Measurements from ENCODE around the gene CD4. TPM values are rescaled to one million over a fixed set of nuclear protein-coding genes. Genes with fewer than 3 reads are reported as not detected.

CD4 gene
- total RNA-seq, 1 donor from 2014 or later: 0.70 TPM

DNA sequence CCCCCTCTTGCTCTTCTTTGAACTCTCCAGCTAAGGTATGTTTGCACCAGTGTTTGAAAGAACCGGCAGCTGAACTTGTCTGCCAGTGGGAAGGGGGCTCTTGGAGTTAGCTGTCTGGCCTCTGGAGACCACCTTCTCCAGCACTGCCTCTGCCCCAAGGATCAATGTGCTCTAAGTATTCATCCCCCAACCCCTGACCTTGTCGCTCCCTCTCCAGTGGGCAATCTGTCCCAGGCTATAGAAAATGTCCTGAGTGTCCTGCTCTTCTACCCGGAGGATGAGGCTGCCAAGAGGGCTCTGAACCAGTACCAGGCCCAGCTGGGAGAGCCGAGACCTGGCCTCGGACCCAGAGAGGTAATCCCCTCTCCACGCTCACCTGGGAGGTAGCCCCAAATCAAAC lies 41.7 kb downstream of the CD4 start:
- H3K27me3 Mint-ChIP-seq (ENCODE audit: low read depth): no peaks in the 10 kb centered on the region
- peaks cover 28% of the 10 kb centered on the region for H3K4me1 Mint-ChIP-seq (ENCODE audit: low read depth)
- peaks cover 23% of the 10 kb centered on the region for H3K36me3 Mint-ChIP-seq (ENCODE audit: low read depth)
- peak overlapping the region; percentile 5 for H3K27ac Mint-ChIP-seq (ENCODE audit: unreplicated experiment)
- H3K4me3 Mint-ChIP-seq (ENCODE audit: unreplicated experiment): no peak overlapping the region
- DNase-seq (ENCODE audit: low spot score): peak; percentile 58
- no peaks in the 10 kb centered on the region for H3K9me3 Mint-ChIP-seq (ENCODE audit: low read depth)
- TF ChIP-seq, protein P1, sequence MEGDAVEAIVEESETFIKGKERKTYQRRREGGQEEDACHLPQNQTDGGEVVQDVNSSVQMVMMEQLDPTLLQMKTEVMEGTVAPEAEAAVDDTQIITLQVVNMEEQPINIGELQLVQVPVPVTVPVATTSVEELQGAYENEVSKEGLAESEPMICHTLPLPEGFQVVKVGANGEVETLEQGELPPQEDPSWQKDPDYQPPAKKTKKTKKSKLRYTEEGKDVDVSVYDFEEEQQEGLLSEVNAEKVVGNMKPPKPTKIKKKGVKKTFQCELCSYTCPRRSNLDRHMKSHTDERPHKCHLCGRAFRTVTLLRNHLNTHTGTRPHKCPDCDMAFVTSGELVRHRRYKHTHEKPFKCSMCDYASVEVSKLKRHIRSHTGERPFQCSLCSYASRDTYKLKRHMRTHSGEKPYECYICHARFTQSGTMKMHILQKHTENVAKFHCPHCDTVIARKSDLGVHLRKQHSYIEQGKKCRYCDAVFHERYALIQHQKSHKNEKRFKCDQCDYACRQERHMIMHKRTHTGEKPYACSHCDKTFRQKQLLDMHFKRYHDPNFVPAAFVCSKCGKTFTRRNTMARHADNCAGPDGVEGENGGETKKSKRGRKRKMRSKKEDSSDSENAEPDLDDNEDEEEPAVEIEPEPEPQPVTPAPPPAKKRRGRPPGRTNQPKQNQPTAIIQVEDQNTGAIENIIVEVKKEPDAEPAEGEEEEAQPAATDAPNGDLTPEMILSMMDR (IDR thresholded peaks at IDR 0.05): no peak

DNA sequence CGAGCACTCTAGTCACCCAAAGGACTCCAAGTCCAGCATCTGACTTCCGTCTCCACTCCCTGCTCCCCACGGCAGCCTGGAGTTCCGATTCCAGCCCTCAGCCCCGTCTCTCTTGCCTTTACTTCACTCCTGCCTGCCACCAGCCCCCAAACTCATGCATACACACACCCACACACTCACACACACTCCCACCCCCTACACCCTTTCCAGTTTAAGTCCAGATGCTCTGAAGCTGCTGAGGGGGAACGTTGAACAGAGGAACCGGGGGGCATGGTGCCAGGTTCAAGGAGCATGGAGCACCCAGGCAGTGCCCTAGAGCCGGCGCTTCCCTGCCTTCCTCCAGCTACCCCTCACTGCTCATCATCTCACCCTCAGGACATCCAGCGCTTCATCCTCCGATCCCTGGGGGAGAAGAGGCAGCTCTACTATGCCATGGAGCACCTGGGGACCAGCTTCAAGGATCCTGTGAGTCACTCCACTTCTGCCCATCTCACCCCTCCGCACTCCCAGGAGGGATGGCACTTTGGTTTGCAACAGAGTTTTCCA lies 42.2 kb downstream of the CD4 start:
- peaks cover 28% of the 10 kb centered on the region for H3K4me1 Mint-ChIP-seq (ENCODE audit: low read depth)
- TF ChIP-seq, protein P1 (IDR thresholded peaks at IDR 0.05): no peak
- H3K27ac Mint-ChIP-seq (ENCODE audit: unreplicated experiment): no peak overlapping the region
- peaks cover 26% of the 10 kb centered on the region for H3K36me3 Mint-ChIP-seq (ENCODE audit: low read depth)
- no peak for DNase-seq (ENCODE audit: low spot score)
- H3K27me3 Mint-ChIP-seq (ENCODE audit: low read depth): no peaks in the 10 kb centered on the region
- H3K9me3 Mint-ChIP-seq (ENCODE audit: low read depth): no peaks in the 10 kb centered on the region
- no peak overlapping the region for H3K4me3 Mint-ChIP-seq (ENCODE audit: unreplicated experiment)

DNA sequence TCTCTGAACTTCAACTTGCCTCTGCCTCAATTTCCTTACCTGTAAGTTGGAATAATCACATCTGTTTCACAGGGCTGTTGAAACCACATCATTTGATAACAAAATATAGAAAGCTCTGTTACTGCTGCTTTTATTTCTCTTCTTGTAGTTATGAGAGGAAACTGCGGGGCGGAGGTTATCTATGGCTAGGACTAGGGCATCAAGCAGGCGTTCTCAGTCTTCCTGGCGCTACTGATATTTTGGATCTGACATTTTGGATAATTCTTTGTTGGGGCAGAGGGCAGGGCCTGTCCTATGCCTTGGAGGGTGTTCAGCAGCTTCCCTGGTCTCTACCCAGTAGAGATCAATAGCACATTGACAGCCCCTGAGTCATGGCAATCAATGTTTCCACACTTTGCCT lies 42.8 kb downstream of the CD4 start:
- Mint-ChIP-seq H3K27me3 (ENCODE audit: low read depth) (no peaks in the 10 kb centered on the region), H3K27ac (ENCODE audit: unreplicated experiment) (no peak overlapping the region), H3K4me3 (ENCODE audit: unreplicated experiment) (no peak overlapping the region), H3K9me3 (ENCODE audit: low read depth) (no peaks in the 10 kb centered on the region), H3K36me3 (ENCODE audit: low read depth) (peaks cover 28% of the 10 kb centered on the region), H3K4me1 (ENCODE audit: low read depth) (peaks cover 26% of the 10 kb centered on the region)
- TF ChIP-seq, protein P1 (IDR thresholded peaks at IDR 0.05): no peak
- DNase-seq (ENCODE audit: low spot score): no peak

DNA sequence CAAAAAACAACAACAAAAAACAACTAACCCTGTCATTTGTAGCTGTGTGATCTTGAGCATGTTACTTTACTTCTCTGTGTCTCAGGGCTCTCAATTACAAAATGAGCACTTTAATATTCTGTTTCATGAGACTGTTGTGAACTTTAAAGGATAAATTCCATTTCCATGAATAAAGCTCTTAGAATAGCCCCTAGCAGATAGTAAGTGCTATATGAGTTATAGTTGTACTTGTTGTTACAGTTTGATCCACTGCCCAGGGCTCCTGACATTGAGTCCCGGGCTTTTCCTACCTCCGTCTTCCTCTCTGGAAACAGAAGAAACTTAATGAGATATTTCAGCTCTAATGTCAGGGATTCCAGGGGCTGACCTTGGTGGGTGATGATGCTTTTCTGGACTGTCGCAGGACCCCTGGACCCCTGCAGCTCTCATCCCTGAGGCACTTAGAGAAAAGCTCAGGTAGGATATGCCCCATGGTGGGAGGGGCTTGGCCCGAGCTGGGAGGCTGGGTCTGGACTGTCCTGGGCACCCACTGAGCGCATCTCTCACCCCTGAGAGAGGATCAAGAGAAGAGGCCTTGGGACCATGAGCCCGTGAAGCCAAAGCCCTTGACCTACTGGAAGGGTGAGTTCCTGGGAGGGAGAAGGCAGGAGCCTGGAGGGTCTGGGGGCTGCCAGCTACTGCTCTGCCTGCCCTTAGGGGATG lies 44.0 kb downstream of the CD4 start:
- peak overlapping the region; percentile 49 for H3K27ac Mint-ChIP-seq (ENCODE audit: unreplicated experiment)
- H3K4me3 Mint-ChIP-seq (ENCODE audit: unreplicated experiment): no peak overlapping the region
- no peaks in the 10 kb centered on the region for H3K27me3 Mint-ChIP-seq (ENCODE audit: low read depth)
- peaks cover 17% of the 10 kb centered on the region for H3K4me1 Mint-ChIP-seq (ENCODE audit: low read depth)
- DNase-seq (ENCODE audit: low spot score): no peak
- TF ChIP-seq, protein P1 (IDR thresholded peaks at IDR 0.05): no peak
- H3K36me3 Mint-ChIP-seq (ENCODE audit: low read depth): peaks cover 33% of the 10 kb centered on the region
- no peaks in the 10 kb centered on the region for H3K9me3 Mint-ChIP-seq (ENCODE audit: low read depth)

DNA sequence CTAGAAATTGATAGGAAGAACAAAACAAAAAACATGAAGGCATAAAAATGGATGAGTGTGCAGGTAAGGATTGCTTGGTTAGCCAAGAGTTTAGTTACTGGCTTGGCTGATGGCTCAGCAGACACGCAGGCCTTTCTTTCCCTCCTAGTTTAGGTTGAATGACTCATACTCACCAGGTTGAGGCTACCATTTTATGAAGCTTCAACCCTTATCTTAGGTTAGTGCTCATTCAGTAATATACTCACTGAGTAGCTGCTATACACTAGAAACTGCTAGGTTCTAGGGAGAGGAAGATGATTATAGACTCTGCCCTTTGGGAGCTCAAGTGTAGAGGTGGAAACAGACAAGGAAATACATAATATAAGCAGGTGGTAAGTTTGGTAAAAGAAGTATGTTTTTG lies 44.9 kb downstream of the CD4 start:
- no peak for DNase-seq (ENCODE audit: low spot score)
- TF ChIP-seq, protein P1 (IDR thresholded peaks at IDR 0.05): no peak
- Mint-ChIP-seq H3K4me1 (ENCODE audit: low read depth) (peaks cover 17% of the 10 kb centered on the region), H3K36me3 (ENCODE audit: low read depth) (peaks cover 36% of the 10 kb centered on the region), H3K4me3 (ENCODE audit: unreplicated experiment) (no peak overlapping the region), H3K27me3 (ENCODE audit: low read depth) (no peaks in the 10 kb centered on the region), H3K27ac (ENCODE audit: unreplicated experiment) (no peak overlapping the region), H3K9me3 (ENCODE audit: low read depth) (no peaks in the 10 kb centered on the region)
